Measurements from ENCODE around the gene AIRE. TPM values are rescaled to one million over a fixed set of nuclear protein-coding genes. Genes with fewer than 3 reads are reported as not detected.

The AIRE gene
- total and polyA plus RNA-seq, 2 donors from 2014 or later, result 0.09 to 0.25 TPM

- H3K9ac ChIP-seq (ENCODE audit: low read length in 3 of 3), result no peak overlapping the region
- intact Hi-C loops (cut with DNase I), result no loop called here
- no peaks in the 10 kb centered on the region for H3K9me3 ChIP-seq (ENCODE audit: control insufficient read depth in 2 of 3, insufficient read depth in 1 of 3, low read length in 3 of 3)
- FAIRE-seq (no peak), DNase-seq (no peak)
- H3K36me3 ChIP-seq (ENCODE audit: control insufficient read depth in 2 of 3, insufficient read depth in 3 of 3, low read length in 3 of 3), result peaks cover 0 to 8% (median 2%) of the 10 kb centered on the region in 3 donors
- H3K27ac ChIP-seq (ENCODE audit: low read depth in 2 of 2, low read length in 2 of 2), result no peak overlapping the region
- TF ChIP-seq CTCF (IDR thresholded peaks at IDR 0.05; ENCODE audit: borderline replicate concordance, extremely low read depth, insufficient read depth), result no peak
- H3K4me3 ChIP-seq (ENCODE audit: low read length in 3 of 3), result no peak overlapping the region
- H3K27me3 ChIP-seq (ENCODE audit: control insufficient read depth, insufficient read depth, low read length), result no peaks in the 10 kb centered on the region
- H3K4me1 ChIP-seq (ENCODE audit: control insufficient read depth in 2 of 3, insufficient read depth in 2 of 3, low read depth in 1 of 3, low read length in 3 of 3), result peaks cover 0 to 4% (median 0%) of the 10 kb centered on the region in 3 donors
Measured at GRCh38 chr21:44332383-44332782, 46.7 kb downstream of the AIRE start.

GRCh38 chr21:44332965-44333364 is 47.3 kb downstream of the AIRE start:
- intact Hi-C loops (cut with DNase I), result no loop called here
- Histone ChIP-seq H3K27ac (ENCODE audit: low read depth in 2 of 2, low read length in 2 of 2) (no peak overlapping the region), H3K27me3 (ENCODE audit: control insufficient read depth, insufficient read depth, low read length) (no peaks in the 10 kb centered on the region), H3K4me1 (ENCODE audit: control insufficient read depth in 2 of 3, insufficient read depth in 2 of 3, low read depth in 1 of 3, low read length in 3 of 3) (peaks cover 0 to 4% (median 2%) of the 10 kb centered on the region in 3 donors), H3K4me3 (ENCODE audit: low read length in 3 of 3) (no peak overlapping the region), H3K36me3 (ENCODE audit: control insufficient read depth in 2 of 3, insufficient read depth in 3 of 3, low read length in 3 of 3) (peaks cover 0 to 8% (median 2%) of the 10 kb centered on the region in 3 donors), H3K9ac (ENCODE audit: low read length in 3 of 3) (no peak overlapping the region), H3K9me3 (ENCODE audit: control insufficient read depth in 2 of 3, insufficient read depth in 1 of 3, low read length in 3 of 3) (no peaks in the 10 kb centered on the region)
- no peak for DNase-seq
- no peak for FAIRE-seq
- no peak for TF ChIP-seq CTCF (IDR thresholded peaks at IDR 0.05; ENCODE audit: borderline replicate concordance, extremely low read depth, insufficient read depth)

GRCh38 chr21:44333509-44334328 is 48.0 kb downstream of the AIRE start:
- no peak for FAIRE-seq
- TF ChIP-seq CTCF (IDR thresholded peaks at IDR 0.05; ENCODE audit: borderline replicate concordance, extremely low read depth, insufficient read depth), result no peak
- intact Hi-C loops (cut with DNase I), result no loop called here

More at GRCh38 chr21:44333509-44334328, 48.0 kb downstream of the AIRE start:
- Histone ChIP-seq H3K4me3 (ENCODE audit: low read length in 3 of 3) (no peak overlapping the region), H3K27me3 (ENCODE audit: control insufficient read depth, insufficient read depth, low read length) (no peaks in the 10 kb centered on the region), H3K27ac (ENCODE audit: low read depth in 2 of 2, low read length in 2 of 2) (no peak overlapping the region), H3K9ac (ENCODE audit: low read length in 3 of 3) (no peak overlapping the region), H3K4me1 (ENCODE audit: control insufficient read depth in 2 of 3, insufficient read depth in 2 of 3, low read depth in 1 of 3, low read length in 3 of 3) (peaks cover 0 to 5% (median 4%) of the 10 kb centered on the region in 3 donors), H3K9me3 (ENCODE audit: control insufficient read depth in 2 of 3, insufficient read depth in 1 of 3, low read length in 3 of 3) (no peaks in the 10 kb centered on the region), H3K36me3 (ENCODE audit: control insufficient read depth in 2 of 3, insufficient read depth in 3 of 3, low read length in 3 of 3) (peaks cover 0 to 8% (median 2%) of the 10 kb centered on the region in 3 donors)
- DNase-seq, result peak in 2 of 5 donors; percentile 31 to 34
